ENCODE measurements around the gene KDM8.
A peak's percentile ranks its signal among the peaks of the same experiment; 100 is the strongest.

The KDM8 gene

DNA sequence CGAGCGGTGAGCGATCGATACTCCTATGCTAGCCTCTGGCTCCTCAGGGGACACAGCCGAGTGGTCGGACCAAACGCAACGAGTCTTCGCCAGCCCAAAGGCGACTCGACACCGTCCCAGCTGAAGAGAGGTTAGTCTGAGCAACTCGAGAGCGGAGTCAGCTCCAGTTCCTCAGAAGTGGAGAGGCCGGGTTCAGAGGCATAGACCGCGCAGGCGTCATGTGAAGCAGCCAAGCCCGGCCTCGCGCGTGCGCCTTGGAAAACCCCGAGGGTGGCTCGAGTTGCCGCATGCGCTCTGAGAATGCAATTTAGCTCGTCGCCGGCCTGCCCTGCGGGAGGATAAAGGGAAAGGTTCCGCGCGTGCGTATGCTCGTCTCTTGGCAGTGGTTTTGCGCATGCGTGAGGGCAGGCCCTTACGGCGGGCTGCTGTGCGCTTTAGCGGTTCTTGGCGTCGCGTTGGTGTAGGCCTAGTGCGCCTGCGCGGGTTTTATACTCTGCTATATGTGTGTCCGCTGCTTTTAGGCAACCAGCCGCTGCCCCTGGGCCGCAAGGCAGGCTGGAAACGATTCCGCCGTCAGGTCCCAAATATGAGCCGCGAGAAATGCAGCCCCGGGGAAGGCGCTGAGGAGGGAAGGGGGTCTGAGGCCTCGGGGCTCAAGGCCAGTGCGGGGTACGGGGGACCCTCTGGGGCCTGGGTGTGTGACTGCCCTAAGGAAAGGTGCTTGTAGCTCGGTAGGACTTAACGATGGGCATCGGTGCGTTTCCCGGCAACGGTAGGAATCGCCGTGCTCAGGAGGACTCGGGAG, at the start of gene KDM8:
TSS of gene KDM8 (plus strand) at position 20 of the 805 bp plus-strand sequence. CDS start 6,598 bp downstream, outside the sequence.
- peak; percentile 98 to 99 for DNase-seq

DNA sequence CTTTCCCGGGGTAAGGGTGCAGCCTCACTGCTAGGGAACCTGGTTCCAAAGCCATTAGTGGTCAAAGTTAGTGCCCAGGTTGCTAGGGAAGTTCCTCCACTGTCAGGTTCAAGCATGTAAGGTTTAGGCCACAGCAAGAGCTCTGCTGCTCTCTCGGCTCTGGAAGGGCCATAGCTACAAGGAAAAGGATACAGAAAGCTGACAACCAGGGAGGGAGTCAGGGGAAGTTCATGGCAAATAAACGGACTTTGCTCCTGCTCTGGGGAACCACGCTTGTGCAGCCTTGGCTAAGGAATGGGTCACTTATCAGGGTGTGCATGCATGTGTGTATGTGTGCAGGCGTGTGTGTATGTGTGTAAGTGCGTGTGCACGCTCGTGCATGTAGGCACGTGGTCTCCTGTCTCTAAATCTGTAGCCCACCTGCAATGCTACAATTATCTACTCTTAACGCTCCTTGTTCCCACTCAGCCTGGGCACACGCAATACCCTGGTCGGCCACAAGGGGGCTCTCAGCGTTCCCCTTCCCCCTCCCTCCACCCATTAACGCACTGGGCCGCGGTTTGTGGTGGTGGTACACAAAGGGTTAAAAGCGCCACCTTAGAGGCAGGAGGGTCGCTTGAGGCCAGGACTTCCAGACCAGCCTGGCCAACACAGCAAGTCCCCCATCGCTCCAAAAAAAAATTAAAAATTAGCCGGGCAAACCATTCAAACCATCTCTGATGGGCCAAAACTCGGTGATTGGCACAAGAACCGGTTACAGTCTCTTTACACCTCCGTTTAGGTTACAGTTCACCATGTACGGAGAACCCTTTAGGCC, 48.4 kb upstream of the KDM8 start:
- DNase-seq, result peak; percentile 12 to 61

DNA sequence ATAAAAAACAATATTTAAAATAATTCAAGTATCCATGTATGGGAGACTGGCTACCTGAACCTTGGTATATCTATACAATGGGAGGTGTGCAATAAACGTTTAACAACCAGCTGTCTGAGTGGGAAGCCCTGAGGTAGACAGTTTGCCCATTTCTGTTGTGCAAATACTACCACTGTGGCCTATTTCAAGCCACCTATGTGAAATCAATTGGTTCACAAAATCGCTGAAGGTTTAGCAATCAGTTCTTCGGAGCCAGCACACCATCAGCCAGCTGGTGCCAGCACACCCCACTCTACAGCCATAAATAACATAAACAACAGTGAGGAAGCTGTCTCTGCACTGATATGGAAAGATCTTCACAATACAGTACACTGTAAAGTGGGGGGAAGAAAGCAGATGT, 46.7 kb upstream of the KDM8 start:
- no peak for DNase-seq

DNA sequence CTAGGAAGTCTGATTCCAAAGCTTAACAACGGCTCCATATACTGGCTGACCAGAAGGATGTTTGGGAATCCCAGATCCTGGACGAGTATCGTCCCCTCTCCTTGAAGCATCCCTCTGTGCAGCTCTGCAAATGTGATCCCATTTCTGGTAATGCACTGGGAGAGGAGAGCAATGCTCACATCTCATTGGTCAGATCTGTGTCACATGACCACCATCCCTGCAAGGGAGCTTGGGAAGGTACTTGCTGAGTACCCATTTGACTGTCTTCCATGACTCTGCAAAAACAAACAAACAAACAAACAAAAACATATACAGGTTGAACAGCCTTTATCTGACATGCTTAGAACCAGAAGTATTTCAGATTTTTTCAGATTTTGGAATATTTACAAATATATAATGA, 41.9 kb upstream of the KDM8 start:
- no peak for DNase-seq

DNA sequence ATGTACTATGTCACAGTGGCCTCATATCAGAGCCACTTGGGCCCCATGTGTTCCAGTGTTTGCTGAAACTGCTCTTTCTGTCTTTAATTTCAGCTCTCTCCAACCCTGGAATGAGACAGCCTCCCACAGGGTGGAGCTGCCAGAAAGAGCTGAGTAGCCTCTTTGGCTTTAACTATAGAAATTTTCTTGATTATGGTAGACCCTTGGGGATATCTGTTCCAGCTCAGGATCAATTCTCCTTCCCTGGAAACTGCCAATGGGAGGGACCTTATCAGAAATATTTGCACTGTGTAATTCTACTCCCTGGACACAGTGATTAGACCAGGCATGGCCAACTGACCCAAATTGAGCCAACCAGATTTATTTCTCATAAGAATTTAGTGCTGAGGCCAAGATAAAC, 39.0 kb upstream of the KDM8 start:
- DNase-seq, result no peak

DNA sequence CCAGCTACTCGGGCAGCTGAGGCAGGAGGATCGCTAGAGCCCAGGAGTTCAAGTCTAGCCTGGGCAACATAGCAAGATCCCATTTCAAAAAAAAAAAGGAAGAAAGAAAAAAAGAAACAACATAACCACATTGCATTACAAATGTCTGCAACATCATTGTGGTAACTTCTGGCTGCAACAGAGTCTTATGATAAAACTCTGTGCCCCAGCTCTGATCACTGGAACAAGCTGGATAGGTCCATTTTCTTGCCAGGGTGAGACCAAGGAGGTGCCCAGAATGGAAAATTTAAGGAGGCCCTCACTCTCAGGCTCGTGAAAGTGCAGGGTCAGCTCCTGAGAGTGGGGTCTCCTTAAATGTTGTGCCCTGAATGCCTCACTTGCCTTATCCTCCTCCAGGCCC, 37.8 kb upstream of the KDM8 start:
- DNase-seq, result no peak

DNA sequence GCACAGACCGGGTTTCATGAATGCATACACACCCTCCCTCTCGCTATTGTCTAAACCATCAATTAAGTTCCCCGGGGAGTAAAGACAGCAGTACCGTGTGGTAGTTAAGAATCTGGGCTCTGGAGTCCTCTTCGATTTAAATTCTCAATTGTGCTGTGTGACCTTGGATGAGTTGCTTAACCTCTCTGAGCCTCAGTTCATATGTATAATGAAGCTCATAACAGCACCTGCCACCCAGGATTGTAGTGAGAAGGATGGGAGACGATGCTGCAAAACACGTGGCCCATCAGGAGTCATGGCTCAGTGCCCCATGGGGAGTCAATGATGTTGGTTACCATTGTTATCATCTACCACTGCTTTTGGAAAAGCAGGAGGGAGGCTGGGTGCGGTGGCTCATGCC, 34.5 kb upstream of the KDM8 start:
- no peak for DNase-seq

DNA sequence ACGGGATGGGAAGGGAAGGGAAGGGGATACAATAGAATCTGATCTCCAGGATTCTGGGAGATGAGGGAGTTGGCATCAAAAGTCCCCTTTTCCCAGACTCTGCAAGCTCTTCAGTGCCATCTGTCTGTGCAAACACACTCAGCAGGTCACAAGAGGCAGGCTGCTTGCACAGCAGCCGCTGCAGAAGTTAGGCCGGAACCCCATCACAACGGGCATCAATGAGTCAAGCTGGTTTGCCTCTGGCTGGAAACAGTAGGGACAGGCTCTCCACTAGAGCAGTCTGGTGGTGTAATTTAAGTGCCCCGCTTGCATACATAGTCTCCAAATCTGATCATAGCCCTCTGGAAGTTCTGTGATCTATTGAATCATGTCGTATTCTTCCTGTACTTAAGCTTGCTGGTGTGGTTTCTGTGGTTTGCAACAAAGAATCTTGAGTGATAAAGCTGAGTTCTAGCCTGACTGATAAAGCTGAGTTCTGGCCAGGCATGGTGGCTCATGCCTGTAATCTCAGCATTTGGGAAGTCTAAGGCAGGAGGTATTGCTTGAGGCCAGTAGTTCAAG, 33.7 kb upstream of the KDM8 start:
- peak; percentile 9 to 61 for DNase-seq

DNA sequence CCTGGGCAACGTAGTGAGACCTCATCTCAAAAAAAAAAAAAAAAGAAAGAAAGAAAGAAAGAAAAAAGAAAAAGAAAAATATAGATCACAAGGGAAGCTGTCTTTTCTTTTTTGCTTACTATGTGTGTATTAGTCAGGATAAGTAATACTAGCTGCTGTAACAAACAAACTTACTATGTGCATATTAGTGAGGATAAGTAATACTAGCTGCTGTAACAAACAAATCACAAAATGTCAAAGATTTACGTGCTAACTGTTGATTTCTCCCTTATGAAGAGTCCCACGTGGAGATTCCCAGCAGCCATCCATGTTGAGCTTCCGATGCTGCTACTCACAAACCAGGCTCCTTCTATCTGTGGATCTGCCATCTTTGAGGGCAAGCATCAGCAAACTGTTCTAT, 31.7 kb upstream of the KDM8 start:
- DNase-seq, result no peak

DNA sequence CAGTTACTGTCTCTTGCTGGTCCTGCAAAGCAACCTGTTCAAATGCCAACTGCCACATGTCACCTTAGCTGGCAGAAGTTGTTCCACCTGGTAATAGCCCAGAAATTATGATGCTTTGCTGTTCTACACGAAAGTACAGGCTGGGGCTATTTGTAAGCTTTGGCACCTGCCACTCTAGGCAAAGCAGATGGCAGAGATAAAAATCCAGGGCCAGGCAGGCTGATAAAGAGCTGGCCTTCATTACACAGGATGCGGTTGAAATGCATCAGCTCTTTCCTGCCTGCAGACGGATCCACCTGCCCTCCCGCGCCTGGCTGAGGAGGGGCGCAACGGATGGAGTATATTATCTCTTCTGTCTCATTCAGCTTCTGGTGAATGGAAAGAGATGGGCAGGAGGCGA, 29.3 kb upstream of the KDM8 start:
- DNase-seq, result peak; percentile 91 to 93

DNA sequence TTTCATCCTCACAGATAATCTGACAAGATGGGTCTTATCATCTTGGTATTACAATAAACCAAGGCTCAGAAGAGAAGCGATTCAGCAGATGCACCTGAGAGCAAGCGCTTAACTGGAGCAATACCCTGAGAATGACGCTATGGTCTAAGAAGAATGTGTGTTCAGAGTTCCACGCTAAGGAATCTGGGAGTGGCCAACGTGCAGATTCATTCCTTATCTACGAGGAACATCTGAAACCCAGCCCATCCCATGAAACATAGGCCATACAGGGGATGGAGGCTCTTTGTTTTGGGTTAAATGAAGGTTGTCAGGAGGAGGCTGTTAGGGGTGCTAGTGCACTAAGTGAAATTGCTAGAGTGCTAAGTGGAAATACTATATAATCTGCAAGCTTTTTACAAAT, 28.5 kb upstream of the KDM8 start:
- peak in 1 of 2 experiments; percentile 48 for DNase-seq

DNA sequence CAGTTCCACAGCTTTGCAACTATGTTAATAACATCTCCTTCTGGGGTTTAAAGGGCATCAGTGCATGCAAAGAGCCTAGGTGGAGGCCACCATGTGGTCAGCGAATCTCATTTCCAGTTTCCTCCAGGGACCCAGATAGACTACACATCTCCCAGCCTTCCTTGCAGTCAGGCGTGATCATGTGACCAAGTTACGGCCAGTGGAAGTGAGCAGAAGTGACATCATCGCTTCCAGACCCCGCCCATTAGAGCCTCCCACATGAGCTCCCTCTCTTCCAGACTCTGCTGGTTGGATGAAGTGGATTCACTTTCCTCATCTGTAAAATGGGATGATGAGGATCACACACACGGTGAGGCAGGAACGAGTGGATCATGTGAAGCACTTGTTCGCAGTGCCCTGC, 27.4 kb upstream of the KDM8 start:
- DNase-seq, result peak in 1 of 2 experiments; percentile 9

DNA sequence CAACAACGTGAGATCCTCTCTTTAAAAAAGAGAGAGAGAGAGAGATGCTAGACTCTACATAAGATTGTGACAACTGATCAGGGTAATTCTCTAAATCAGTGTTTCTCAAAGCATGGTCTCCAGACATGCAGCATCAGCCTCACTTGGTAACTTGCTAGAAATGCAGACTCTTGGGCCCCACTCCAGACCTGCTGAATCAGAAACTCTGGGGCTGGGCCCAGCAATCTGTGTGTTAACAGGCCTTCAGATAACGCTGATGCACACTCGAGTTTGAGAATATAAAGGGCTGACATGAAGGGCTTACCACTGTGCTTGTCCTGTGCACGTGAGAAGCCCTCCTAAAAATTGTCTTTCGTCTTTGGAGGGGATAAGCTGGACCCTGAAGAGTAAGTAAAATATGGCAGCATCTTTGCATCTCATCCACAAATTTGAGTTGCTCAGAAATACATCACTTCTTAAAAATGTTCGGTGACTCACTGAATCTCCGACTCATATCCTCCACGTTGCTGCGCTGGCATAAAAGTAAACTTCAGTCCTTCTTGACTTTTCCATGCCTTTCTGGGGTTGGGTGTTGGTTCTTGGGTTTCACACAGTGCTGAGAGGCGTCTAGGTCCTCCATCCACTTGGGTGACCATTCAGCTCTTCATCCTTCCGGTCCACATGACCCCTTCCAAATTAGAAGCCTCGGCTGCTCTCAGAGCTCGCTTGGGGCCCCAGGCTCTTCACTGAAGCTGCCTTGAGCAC, 26.1 kb upstream of the KDM8 start:
- DNase-seq, result no peak

DNA sequence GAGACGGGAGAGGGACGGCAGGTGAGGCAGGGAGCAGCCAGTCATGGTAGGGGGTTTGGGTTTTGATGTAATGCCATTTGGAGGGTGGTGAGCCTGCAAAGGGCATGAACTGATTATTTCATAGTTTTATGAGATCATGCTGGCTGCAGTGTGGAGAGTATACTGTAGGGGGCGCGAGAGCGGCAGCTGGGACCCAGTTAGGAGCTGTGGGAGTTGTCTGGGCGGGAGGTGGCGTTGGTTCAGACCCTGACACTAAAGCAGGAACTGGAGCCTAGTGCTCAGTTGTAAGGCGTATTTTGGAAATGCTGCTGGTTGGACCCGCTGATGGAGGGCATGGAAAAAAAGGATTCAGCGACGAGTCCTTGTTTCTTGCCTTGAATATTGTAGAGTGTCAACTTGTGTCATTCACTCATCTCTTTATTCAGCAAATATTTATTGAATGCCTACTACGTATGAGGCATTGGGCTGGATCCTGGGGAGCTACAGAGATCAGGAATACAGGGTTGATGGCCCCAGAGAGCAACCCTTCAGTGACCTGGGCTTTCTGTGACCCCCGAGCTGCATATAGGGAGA, 23.7 kb upstream of the KDM8 start:
- peak in 1 of 2 experiments; percentile 88 for DNase-seq

DNA sequence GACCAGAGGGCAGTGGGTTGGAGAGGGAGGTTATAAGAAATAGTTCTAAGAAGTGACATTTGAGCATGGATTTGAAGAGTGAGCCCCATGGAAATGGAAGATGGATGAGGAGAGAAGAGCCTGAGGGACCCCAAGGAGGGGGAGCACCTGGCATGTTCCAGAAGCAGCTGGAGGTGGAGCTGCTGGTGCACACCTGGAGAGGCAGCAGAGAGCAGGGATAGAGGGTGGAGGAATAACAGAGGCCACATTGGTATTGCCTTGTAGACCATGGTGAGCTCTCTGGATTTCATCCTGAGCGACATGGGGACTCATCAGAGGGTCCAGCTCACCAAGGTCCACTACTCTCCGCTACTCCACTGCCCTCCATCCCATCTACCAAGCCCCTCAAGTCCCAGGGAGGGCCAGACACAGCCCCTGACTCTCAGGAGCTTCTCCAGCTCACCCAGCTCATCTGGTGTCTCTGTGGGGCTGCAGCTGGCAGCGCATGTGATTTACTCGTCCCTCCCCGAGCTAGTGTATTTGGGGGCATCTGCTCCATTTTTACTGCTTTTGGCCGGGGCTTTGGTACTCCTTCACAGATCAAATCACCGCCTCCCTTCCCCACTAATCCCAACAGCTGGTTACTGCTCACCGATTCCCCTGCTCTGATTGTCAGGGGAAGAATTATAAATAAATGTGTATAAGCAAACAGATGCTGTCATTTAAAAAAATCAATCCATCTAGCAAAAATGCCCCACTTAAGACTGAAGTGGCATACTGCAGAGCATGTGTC, 22.1 kb upstream of the KDM8 start:
- DNase-seq, result peak in 1 of 2 experiments; percentile 19

DNA sequence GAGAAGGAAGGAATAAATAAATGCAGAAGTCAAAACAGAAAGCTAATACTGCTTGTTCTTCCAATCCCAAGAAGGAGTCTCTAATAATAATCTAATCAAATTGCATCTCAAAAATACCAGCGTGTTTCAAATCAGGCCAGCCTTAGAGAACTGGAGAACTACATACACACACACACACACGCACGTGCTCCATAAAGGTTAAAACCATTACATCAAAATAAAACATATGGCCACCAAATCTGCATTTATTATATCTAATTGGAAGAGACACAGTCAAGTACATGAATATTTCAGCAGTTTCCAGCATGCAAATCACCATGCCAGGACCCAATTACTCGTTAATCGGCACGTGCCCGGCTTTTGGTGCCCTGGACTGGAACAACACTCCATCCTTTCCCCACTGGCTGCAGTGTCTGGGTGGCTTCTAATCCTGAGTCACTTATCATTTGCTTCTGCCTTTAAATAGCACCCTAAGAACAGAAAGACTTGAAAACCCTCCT, 20.4 kb upstream of the KDM8 start:
- DNase-seq, result peak; percentile 33 to 53

DNA sequence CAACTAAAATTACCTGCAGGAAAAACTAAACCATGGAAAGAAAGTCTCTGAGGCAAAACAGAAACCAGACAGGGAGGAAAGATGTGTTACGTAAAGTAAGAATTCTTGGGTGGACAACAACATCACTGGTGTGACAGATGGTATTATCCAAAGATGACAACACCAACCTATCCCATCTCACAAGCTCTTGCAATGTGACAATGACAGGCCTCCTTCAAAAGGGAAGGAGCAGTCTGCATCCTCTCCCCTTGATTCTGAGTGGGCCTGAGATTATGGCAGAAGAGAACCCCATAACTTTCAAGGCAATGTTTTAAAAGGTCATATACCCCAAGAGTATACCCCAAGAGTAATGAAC, 17.6 kb upstream of the KDM8 start:
- no peak for DNase-seq

DNA sequence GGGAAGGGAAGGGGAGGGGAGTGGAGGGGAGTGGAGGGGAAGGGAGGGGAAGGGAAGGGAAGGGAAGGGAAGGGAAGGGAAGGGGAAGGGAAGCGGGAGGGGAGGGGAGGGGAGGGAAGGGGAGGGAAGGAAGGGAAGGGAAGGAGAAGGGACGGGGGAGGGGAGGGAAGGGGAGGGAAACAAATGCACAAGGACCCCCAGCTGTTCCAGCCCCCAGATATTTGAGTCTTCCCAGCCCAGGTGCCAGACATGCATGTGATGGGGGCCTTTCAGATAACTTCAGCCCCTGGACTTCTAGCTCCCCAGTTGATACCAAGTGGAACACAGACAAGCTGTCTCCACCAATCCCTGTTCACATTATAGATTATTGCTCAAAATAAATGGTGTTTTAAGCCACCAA, 14.7 kb upstream of the KDM8 start:
- no peak for DNase-seq

DNA sequence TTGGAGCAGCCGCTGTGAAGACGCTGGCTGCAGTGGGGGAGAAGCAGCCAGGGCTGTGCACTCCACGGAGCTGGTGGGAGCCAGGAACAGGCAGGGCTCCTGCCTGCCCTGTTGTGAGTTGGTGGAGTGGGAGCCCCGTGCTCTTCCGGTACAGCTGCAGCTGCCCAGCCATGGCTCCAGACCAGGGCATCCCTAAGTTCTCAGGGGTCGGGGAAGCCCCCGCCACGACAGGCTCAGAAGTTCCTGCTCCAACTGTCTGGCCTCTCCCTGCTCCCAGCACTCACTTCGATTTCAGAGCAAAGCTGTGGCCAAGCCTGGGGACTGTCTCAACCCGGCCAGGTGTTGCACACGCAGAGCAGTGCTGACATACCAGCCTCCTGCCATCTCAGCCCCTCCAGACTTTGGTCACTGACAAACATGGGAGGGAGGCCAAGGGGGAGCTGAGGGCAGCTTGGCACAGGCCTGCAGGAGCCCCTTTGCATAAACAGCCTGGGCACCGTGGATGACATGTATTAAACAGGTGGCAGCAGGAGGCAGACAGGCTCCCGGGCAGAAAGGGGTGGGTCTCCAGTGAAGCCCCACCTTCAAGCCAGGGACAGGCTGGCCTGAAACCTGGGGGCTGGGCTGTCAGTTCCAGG, 13.9 kb upstream of the KDM8 start:
- DNase-seq, result peak; percentile 31 to 70

DNA sequence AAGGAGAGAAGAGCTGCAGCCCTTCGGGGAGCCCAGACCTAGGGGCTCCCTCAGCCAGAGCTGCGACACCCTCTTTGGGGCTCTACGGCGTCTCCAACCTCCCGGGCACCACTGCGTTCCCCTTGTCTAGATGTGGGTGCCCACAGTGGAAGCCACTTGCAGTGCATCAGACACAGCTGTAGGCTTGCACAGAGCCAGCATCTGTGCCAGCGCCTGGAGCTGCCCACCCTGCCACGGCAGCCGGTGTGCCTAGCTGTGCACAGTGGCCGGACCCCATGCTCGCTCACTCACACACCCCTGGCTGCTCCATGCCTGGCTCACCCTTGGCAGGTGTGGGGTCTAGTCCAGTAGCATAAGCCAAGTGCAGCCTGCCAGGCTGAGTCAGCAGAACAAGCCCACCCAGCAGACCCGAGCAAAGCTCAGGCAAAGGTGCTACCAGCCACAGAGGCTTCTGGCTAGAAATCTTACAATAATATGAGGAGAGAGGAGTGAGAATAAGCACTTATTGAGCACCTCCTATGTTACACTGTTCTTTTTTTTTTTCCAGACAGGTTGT, 12.9 kb upstream of the KDM8 start:
- DNase-seq, result no peak

DNA sequence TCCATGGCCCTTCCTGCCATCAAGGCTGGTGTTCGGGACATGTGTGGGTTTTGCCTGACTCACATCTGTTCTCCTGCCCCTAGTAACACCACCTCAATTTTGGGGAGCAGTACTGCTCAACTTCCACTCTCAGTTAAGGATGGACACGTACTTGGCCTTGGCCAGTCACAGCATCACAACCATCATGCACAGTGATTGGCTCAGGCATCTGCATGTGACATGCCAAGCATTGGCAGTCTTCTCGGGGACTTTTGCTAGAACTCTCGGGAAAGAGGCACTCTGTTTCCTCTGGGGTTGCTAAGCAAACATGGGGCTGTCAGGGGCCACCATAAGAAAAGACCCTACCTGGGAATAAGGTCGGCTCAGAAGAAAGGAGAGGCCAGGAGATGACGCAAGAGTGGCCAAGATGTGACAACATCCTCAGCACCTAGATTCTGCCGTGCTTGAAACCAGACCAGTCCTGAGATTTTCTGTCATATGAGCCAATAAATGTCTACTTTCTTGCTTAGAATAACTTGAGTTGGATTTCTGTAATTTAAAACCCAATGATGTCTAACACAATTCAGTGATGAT, 11.9 kb upstream of the KDM8 start:
- no peak for DNase-seq
